H9 (cell line): ENCODE data around the gene PRRC2B. TPM values are rescaled to one million over a fixed set of nuclear protein-coding genes. Genes with fewer than 3 reads are reported as not detected.

Source experiments
- DNase-seq: peaks from one replicate; pipeline ENCODE4 v3.0.0-alpha.2; 2017
- H2AFZ ChIP-seq: one replicate; pipeline ENCODE4 v1.6.1; 2013; ENCODE audit warnings: mild to moderate bottlenecking, low read length, control low read depth, moderate library complexity
- H2AK5ac ChIP-seq: 2 replicates; pipeline ENCODE4 v1.6.1; 2013; ENCODE audit warnings: low read length, control low read depth, mixed read lengths; ENCODE audit not compliant: insufficient read length
- H2BK120ac ChIP-seq: one replicate; pipeline ENCODE4 v1.6.1; 2013; ENCODE audit warnings: low read depth, mild to moderate bottlenecking, low read length, control low read depth, inconsistent platforms; ENCODE audit not compliant: poor library complexity, severe bottlenecking
- H2BK12ac ChIP-seq: 2 replicates; pipeline ENCODE4 v1.6.1; 2013; ENCODE audit warnings: low read length, control low read depth, mixed read lengths, low read depth; ENCODE audit not compliant: insufficient read length
- H2BK15ac ChIP-seq: 2 replicates; pipeline ENCODE4 v1.6.1; 2013; ENCODE audit warnings: low read depth, low read length, control low read depth
- H2BK20ac ChIP-seq: one replicate; pipeline ENCODE4 v1.6.1; 2013; ENCODE audit warnings: low read depth, mild to moderate bottlenecking, low read length, control low read depth, inconsistent platforms; ENCODE audit not compliant: poor library complexity, severe bottlenecking
- H2BK5ac ChIP-seq: 2 replicates; pipeline ENCODE4 v1.6.1; 2013; ENCODE audit warnings: low read length, control low read depth, mixed read lengths; ENCODE audit not compliant: insufficient read length
- H3K14ac ChIP-seq: 2 replicates; pipeline ENCODE4 v1.6.1; 2013; ENCODE audit warnings: low read length, control low read depth; ENCODE audit not compliant: insufficient read depth
- H3K18ac ChIP-seq: 2 replicates; pipeline ENCODE4 v1.6.1; 2013; ENCODE audit warnings: low read depth, mild to moderate bottlenecking, mixed read lengths, low read length, control low read depth; ENCODE audit not compliant: insufficient read length
- H3K23ac ChIP-seq: 2 replicates; pipeline ENCODE4 v1.6.1; 2013; ENCODE audit warnings: low read length, control low read depth, mixed read lengths, low read depth; ENCODE audit not compliant: insufficient read length
- H3K23me2 ChIP-seq: 2 replicates; pipeline ENCODE4 v1.6.1; 2013; ENCODE audit warnings: low read depth, mild to moderate bottlenecking, mixed read lengths, low read length, control low read depth; ENCODE audit not compliant: insufficient read length, poor library complexity, severe bottlenecking
- H3K27ac ChIP-seq: 2 replicates; pipeline ENCODE4 v1.5.1; 2013; ENCODE audit warnings: low read length, control low read depth, mixed read lengths, low read depth; ENCODE audit not compliant: insufficient read length
- H3K27me3 ChIP-seq: 2 replicates; pipeline ENCODE4 v1.6.1; 2013; ENCODE audit warnings: low read length, control low read depth, inconsistent platforms; ENCODE audit not compliant: insufficient read depth
- H3K4ac ChIP-seq: 2 replicates; pipeline ENCODE4 v1.6.1; 2013; ENCODE audit warnings: low read depth, mild to moderate bottlenecking, control low read depth, inconsistent platforms, low read length, moderate library complexity
- H3K4me1 ChIP-seq: 2 replicates; pipeline ENCODE4 v1.6.1; 2013; ENCODE audit warnings: low read length, control low read depth, inconsistent platforms; ENCODE audit not compliant: insufficient read depth
- H3K4me2 ChIP-seq: 2 replicates; pipeline ENCODE4 v1.6.1; 2013; ENCODE audit warnings: low read length, control low read depth, mixed read lengths; ENCODE audit not compliant: insufficient read length, insufficient read depth
- H3K56ac ChIP-seq: 2 replicates; pipeline ENCODE4 v1.6.1; 2013; ENCODE audit warnings: low read depth, mild to moderate bottlenecking, mixed read lengths, low read length, control low read depth; ENCODE audit not compliant: insufficient read length
- H3K79me1 ChIP-seq: 2 replicates; pipeline ENCODE4 v1.6.1; 2013; ENCODE audit warnings: low read depth, mild to moderate bottlenecking, moderate library complexity, low read length, control low read depth, inconsistent platforms; ENCODE audit not compliant: insufficient read depth, poor library complexity, severe bottlenecking
- H3K79me2 ChIP-seq: 2 replicates; pipeline ENCODE4 v1.6.1; 2013; ENCODE audit warnings: low read length, control low read depth, inconsistent platforms; ENCODE audit not compliant: insufficient read depth
- H3K9ac ChIP-seq: 2 replicates; pipeline ENCODE4 v1.6.1; 2013; ENCODE audit warnings: low read length, control low read depth, mixed read lengths; ENCODE audit not compliant: insufficient read length; ENCODE audit errors: extremely low read depth
- H3K9me3 ChIP-seq: one replicate; pipeline ENCODE4 v1.6.1; 2013; ENCODE audit warnings: low read depth, low read length, inconsistent platforms; ENCODE audit not compliant: control insufficient read depth
- H3T11ph ChIP-seq: one replicate; pipeline ENCODE4 v1.6.1; 2013; ENCODE audit warnings: mild to moderate bottlenecking, low read length, control low read depth, inconsistent platforms
- H4K20me1 ChIP-seq: one replicate; pipeline ENCODE4 v1.6.1; 2013; ENCODE audit not compliant: control insufficient read depth, insufficient read length, insufficient read depth
- H4K5ac ChIP-seq: 2 replicates; pipeline ENCODE4 v1.6.1; 2013; ENCODE audit warnings: low read depth, mild to moderate bottlenecking, mixed read lengths, low read length, control low read depth; ENCODE audit not compliant: insufficient read length
- H4K8ac ChIP-seq: replicated peaks from 2 replicates; pipeline ENCODE4 v1.6.1; 2013; ENCODE audit warnings: low read length, control low read depth, mixed read lengths, low read depth; ENCODE audit not compliant: insufficient read length
- H4K91ac ChIP-seq: 2 replicates; pipeline ENCODE4 v1.6.1; 2013; ENCODE audit warnings: low read depth, mild to moderate bottlenecking, moderate library complexity, mixed read lengths, low read length, control low read depth; ENCODE audit not compliant: insufficient read length
- H3K27ac Mint-ChIP-seq, 3 experiments: 2 replicates in 2 of 3; 3 replicates in 1 of 3; pipeline ENCODE4 v1.8.0; 2020 to 2021; ENCODE audit warnings: mixed read lengths in 3 of 3, mild to moderate bottlenecking in 1 of 3, moderate library complexity in 1 of 3
- H3K27me3 Mint-ChIP-seq: 2 replicates; pipeline ENCODE4 v1.8.0; 2021; ENCODE audit warnings: low read depth, mild to moderate bottlenecking, moderate library complexity, mixed read lengths
- H3K36me3 Mint-ChIP-seq, 3 experiments: 2 replicates in 2 of 3; 3 replicates in 1 of 3; pipeline ENCODE4 v1.8.0; 2020 to 2021; ENCODE audit warnings: low read depth in 3 of 3, mixed read lengths in 3 of 3; ENCODE audit not compliant: insufficient read depth in 1 of 3
- H3K4me1 Mint-ChIP-seq, 2 experiments: 2 replicates each; pipeline ENCODE4 v1.8.0; 2020; ENCODE audit warnings: mixed read lengths in 2 of 2
- H3K4me3 Mint-ChIP-seq, 2 experiments: 2 replicates in 1 of 2; 3 replicates in 1 of 2; pipeline ENCODE4 v1.8.0; 2020 to 2021; ENCODE audit warnings: mild to moderate bottlenecking in 2 of 2, mixed read lengths in 2 of 2, moderate library complexity in 1 of 2
- H3K9me3 Mint-ChIP-seq, 2 experiments: 2 replicates in 1 of 2; 3 replicates in 1 of 2; pipeline ENCODE4 v1.8.0; 2020; ENCODE audit warnings: mild to moderate bottlenecking in 2 of 2, mixed read lengths in 2 of 2, moderate library complexity in 1 of 2
- CTCF ChIP-seq: fragments of 200-600 bp; sonication (generic); conservative IDR thresholded peaks from 3 replicates; pipeline ENCODE4 v1.8.0; 2021; ENCODE audit warnings: antibody characterized with exemption, mild to moderate bottlenecking
- WGBS: extraction: QIAGEN DNeasy Blood & Tissue Kit; methylation state at CpG from one replicate; pipeline ENCODE4 v1.1.7; 2013; ENCODE audit warnings: missing lambda C conversion rate, low lambda C conversion rate, mixed read lengths; ENCODE audit not compliant: insufficient read length; ENCODE audit errors: extremely low coverage; 5-methylcytosine and 5-hydroxymethylcytosine counted together
- total RNA-seq: library from RNA; stranded (reverse); gene quantifications from 2 replicates; pipeline ENCODE4 v1.2.1, GENCODE V29; 2021

Gene PRRC2B
- total RNA-seq, 1 experiment from 2014 or later: 251 TPM

- Histone ChIP-seq H2AK5ac (no peak overlapping the region), H3K79me1 (no peaks in the 10 kb centered on the region), H4K20me1 (peaks cover 5% of the 10 kb centered on the region), H2AFZ (no peak overlapping the region), H3K9me3 (no peaks in the 10 kb centered on the region), H3K56ac (no peak overlapping the region), H3K27me3 (no peaks in the 10 kb centered on the region), H3K79me2 (peaks cover 88% of the 10 kb centered on the region), H3K23me2 (no peaks in the 10 kb centered on the region), H3K4ac (no peak overlapping the region), H3K4me1 (peaks cover 21% of the 10 kb centered on the region; the same call in 1 of the 2 replicates), H3K23ac (no peak overlapping the region), H3K18ac (no peak overlapping the region), H2BK12ac (no peak overlapping the region), H4K8ac (no peak overlapping the region), H4K91ac (no peak overlapping the region), H3K4me2 (no peak overlapping the region), H2BK20ac (no peak overlapping the region), H2BK5ac (no peak overlapping the region), H3K27ac (no peak overlapping the region), H2BK15ac (no peak overlapping the region), H3T11ph (no peak overlapping the region), H3K9ac (no peak overlapping the region), H3K14ac (no peak overlapping the region), H4K5ac (no peak overlapping the region), H2BK120ac (no peak overlapping the region)
- no CpG with 5 or more reads among the region's 14 CpGs for WGBS
- Mint-ChIP-seq H3K27me3 (no peaks in the 10 kb centered on the region), H3K36me3 (peaks cover 6 to 33% (median 31%) of the 10 kb centered on the region in 3 experiments; a peak in 6 of 7 replicates), H3K4me3 (peak overlapping the region in 1 of 2 experiments; percentile 21; a peak in 2 of 5 replicates), H3K9me3 (no peaks in the 10 kb centered on the region), H3K4me1 (peaks cover 63 to 68% of the 10 kb centered on the region in 2 experiments), H3K27ac (peak overlapping the region; percentile 63 to 94 (median 70); a peak in 6 of 7 replicates)
- peak; percentile 82 for DNase-seq
- TF ChIP-seq CTCF: no peak
These were observed 29.3 kb downstream of the PRRC2B start for GRCh38 chr9:131423171-131423581.
